HL-60 (cell line): Measurements from ENCODE around the gene DGLUCY.

ENCODE experiments used
- DNase-seq, 2 experiments: peaks; one replicate each; pipeline ENCODE4 v3.0.0-alpha.2; 2010 to 2020; ENCODE audit warnings: low read depth in 1 of 2, low spot score in 1 of 2
- H3K27ac ChIP-seq: fragments of 250-450 bp; sonication (Bioruptor Pico); replicated peaks from 2 replicates; pipeline ENCODE4 v1.5.1; 2020; ENCODE audit warnings: mild to moderate bottlenecking, moderate library complexity
- H3K27me3 ChIP-seq: fragments of 250-450 bp; sonication (Bioruptor Pico); 2 replicates; pipeline ENCODE4 v1.5.1; 2021; ENCODE audit warnings: mild to moderate bottlenecking, moderate library complexity; ENCODE audit not compliant: insufficient read depth, poor library complexity, severe bottlenecking
- H3K4me3 ChIP-seq: replicated peaks from 2 replicates; pipeline ENCODE4 v1.5.1; 2011; ENCODE audit warnings: mild to moderate bottlenecking, control low read depth, low read length; ENCODE audit not compliant: insufficient read depth
- CTCF ChIP-seq: IDR thresholded peaks from one replicate; pipeline ENCODE4 v1.5.1; 2011; ENCODE audit warnings: low read length, control low read depth, inconsistent platforms; ENCODE audit not compliant: insufficient read depth
- GABPA ChIP-seq: IDR thresholded peaks from 2 replicates; pipeline ENCODE4 v1.6.1; 2012; ENCODE audit warnings: low read depth
- POLR2AphosphoS5 ChIP-seq: IDR thresholded peaks from 2 replicates; pipeline ENCODE4 v1.6.1; 2012; ENCODE audit warnings: low read depth
- REST ChIP-seq: IDR thresholded peaks from 2 replicates; pipeline ENCODE4 v1.6.1; 2012; ENCODE audit warnings: low read depth; ENCODE audit not compliant: insufficient replicate concordance
- SPI1 ChIP-seq: IDR thresholded peaks from 2 replicates; pipeline ENCODE4 v1.6.1; 2012; ENCODE audit warnings: low read depth, mild to moderate bottlenecking, borderline replicate concordance

Gene DGLUCY

GRCh38 chr14:91256661-91257060, 142.8 kb downstream of the DGLUCY start:
- no peak for TF ChIP-seq CTCF
- TF ChIP-seq GABPA, result no peak
- TF ChIP-seq SPI1, result no peak
- no peak for TF ChIP-seq REST
- no peak for TF ChIP-seq POLR2AphosphoS5
- DNase-seq, result no peak
- Histone ChIP-seq H3K27ac (no peak overlapping the region), H3K4me3 (no peak overlapping the region), H3K27me3 (no peaks in the 10 kb centered on the region)

GRCh38 chr14:91257328-91258010, 143.6 kb downstream of the DGLUCY start:
- TF ChIP-seq GABPA (no peak), POLR2AphosphoS5 (no peak), REST (no peak), SPI1 (no peak), CTCF (no peak)
- DNase-seq, result no peak
- H3K27ac ChIP-seq, result no peak overlapping the region
- H3K4me3 ChIP-seq, result no peak overlapping the region
- no peaks in the 10 kb centered on the region for H3K27me3 ChIP-seq

- no peak for TF ChIP-seq GABPA
- no peak for TF ChIP-seq REST
- no peak for TF ChIP-seq POLR2AphosphoS5
- no peak for TF ChIP-seq SPI1
- no peak for TF ChIP-seq CTCF
- no peak for DNase-seq
- Histone ChIP-seq H3K27ac (no peak overlapping the region), H3K4me3 (no peak overlapping the region), H3K27me3 (no peaks in the 10 kb centered on the region)
Measured at GRCh38 chr14:91258011-91258618, 144.2 kb downstream of the DGLUCY start.
